ENCODE measurements around the gene CDH7.

The CDH7 gene

DNA sequence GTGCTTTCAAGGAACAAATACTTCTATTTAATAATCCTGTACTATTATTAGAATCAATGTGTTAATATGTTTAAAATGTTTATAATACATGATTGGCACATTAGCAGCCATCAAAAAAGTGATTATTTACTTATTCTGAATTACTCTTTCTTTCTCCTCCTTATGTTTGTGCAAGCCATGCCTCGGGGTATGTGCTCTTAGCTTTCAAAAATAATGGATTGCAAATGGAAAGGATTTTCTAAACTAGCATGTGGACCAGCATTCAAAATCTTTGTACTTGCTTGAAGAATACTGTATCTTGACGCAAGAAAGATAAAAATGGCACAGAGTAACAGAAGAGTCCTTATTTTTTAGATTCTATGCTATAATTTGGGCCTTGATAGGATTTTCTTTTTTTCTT lies 156.5 kb downstream of the CDH7 start:
- DNase-seq (ENCODE audit: low read depth in 2 of 2): no peak

DNA sequence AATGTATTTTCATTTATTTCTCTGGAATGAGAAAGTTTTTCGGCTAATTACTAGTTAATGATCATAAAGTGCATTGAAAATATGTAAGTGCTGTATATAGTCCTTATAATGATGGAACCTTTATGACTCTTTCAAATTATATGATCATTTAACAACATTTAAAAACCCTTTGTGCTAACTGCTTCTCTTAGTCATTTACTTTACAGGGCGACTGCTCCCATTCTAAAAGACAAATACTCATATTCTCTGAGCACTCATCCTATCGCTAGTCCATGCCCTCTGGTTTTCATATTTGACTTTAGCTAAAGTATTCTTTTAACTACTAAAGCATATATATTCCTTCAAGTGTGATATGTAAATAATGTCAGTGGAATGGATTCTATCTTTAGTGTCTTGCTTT lies 168.2 kb downstream of the CDH7 start:
- DNase-seq (ENCODE audit: low read depth in 2 of 2): no peak

DNA sequence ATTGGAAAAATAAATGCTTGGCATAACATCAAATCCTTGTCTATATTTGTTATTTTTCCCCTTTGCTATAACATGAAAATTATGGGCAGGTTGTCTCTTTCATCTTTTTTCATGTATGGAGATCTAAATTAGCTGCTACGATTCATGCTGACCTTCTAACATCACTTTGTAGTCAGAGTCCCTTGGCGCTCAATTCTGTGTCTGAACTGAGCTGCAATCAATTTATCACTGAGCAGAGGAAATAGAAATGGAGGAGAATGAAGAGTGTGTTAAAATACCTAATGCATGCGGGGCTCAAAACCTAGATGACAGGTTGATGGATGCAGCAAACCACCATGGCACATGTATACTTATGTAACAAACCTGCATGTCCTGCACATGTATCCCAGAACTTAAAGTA lies 168.9 kb downstream of the CDH7 start:
- DNase-seq (ENCODE audit: low read depth in 2 of 2): no peak

DNA sequence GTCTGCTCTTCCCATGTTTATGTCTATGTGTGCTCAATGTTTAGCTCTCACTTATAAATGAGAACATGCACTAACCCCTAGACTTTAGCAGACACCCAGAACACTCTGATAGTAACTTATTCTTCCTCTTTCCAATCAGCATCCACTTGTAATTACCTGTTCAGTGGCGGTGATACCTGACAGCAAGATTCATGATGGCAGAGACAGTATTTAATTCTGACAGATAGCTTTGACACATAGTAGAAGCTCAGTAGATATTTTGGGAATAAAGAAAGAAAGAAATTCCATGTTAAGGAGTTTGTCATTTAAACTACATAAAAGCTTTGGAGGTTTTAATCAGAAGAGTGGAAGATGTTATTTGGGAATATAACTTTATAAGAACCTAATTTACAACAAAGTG lies 171.3 kb downstream of the CDH7 start:
- DNase-seq (ENCODE audit: low read depth in 2 of 2): no peak

DNA sequence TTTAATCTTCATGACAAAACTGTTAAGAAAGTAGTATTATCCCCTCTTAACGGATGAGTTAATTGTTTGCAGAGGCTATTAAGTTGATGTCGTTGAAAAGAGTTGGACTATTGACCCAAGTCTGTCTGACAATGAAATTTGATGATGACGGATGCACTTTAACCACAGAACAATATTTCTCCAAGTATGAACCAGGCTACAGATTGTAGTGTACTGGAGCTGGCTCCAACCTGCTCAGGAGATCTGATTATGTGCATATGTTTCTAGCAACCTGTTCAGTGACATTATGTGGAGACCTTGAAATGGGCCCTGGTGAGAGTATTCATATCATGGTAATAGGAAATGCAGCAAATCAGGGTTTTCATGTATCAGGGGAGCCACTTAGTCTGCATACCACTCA lies 174.1 kb downstream of the CDH7 start:
- DNase-seq (ENCODE audit: low read depth in 2 of 2): no peak

DNA sequence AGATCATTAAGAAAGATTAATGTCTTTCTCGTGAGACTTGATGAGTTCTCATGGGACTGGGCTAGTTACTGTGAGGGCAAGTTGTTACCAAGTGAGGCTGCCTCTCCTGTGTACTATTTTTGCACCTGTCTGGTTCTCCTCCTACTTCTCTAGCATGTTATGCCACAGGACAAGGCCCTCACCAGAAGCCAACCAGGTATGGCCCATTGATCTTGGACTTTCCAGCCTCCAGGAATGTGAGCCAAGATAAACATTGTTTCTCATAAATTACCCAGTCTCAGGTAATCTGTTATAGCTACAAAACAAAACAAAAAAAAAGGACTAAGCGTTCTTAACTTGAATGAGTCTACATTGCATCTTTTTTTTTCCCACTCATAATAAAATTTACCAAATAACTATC lies 184.1 kb downstream of the CDH7 start:
- no peak for DNase-seq (ENCODE audit: low read depth in 2 of 2)

DNA sequence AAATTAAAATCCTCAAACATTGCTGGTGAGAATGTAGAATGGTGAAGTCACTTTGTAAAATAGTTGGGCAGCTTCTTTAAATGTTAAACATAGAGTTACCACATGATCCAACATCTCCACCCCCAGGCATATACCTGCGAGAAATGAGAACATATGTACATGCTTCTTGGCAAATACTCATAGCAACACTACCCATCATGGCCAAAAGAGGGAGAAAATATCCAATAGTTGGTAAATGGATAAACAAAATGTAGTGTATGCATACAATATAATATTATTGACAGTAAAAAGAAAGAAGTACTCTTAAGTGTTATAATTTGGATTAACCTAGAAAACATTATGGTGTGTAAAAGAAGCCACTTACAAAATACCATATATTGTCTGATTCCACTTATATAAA lies 185.9 kb downstream of the CDH7 start:
- no peak for DNase-seq (ENCODE audit: low read depth in 2 of 2)

DNA sequence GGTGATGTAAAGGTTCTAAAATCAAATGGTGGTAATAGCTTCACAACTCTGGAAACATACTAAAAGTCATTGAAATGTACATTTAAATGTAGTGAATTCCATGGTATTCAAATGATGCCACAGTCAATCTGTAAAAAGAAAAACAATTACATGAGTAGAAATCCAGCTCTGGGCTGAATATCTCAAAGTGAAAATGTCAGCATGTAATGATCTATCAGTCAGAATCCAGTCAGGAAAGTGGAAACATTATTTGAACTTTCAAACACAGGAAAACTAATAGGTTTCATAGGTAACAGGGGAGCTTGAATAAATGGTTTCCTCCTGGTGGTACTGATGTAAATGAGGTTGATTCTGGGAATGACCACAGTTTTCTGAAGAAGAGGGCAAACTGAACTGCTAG lies 186.4 kb downstream of the CDH7 start:
- DNase-seq (ENCODE audit: low read depth in 2 of 2): no peak

DNA sequence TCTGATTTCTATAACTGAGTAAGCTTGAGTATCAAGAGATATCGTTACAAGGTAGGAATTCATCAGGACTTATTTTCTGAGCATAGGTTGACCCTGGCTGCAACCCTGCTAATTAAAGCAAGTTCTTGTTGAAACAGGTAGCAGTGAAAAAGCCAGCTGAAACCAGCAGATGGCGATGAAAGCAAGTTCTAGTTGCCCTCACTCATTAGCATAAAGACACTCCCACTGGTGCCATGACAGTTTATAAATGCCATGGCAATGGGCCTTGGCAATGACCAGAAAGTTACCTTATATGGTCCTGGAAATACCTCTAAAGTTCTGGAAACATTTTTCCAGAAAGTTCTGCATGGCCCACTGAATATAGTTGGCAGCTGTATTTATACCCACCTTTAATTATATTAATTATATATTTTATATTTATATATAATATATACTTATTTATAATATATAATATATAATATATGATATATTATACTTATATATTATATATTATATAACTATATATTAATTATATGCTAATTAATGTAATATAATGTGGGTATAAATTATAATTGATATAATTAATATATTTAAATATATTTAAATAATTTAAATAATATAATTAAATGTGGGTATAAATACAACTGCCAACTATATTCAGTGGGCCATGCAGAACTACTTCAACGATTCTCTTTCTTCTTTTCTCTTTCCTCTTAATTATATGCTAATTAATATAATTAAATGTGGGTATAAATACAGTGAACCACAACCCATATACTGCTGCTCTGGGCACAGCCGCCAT lies 188.0 kb downstream of the CDH7 start:
- no peak for DNase-seq (ENCODE audit: low read depth in 2 of 2)
